GM18517 (cell line): ENCODE measurements around the gene ZBTB46.
"Not testable (repeated sequence)": the region's sequence is repeated elsewhere in the genome, so short reads cannot be mapped to it uniquely, and the experiment has no call there.

ENCODE experiments used
- ATAC-seq: cut with Tn5 transposase; IDR thresholded peaks from one replicate; pipeline ENCODE4 v1.9.1; 2021; ENCODE audit warnings: mild to moderate bottlenecking, moderate library complexity; ENCODE audit not compliant: unreplicated experiment

ZBTB46 gene

DNA sequence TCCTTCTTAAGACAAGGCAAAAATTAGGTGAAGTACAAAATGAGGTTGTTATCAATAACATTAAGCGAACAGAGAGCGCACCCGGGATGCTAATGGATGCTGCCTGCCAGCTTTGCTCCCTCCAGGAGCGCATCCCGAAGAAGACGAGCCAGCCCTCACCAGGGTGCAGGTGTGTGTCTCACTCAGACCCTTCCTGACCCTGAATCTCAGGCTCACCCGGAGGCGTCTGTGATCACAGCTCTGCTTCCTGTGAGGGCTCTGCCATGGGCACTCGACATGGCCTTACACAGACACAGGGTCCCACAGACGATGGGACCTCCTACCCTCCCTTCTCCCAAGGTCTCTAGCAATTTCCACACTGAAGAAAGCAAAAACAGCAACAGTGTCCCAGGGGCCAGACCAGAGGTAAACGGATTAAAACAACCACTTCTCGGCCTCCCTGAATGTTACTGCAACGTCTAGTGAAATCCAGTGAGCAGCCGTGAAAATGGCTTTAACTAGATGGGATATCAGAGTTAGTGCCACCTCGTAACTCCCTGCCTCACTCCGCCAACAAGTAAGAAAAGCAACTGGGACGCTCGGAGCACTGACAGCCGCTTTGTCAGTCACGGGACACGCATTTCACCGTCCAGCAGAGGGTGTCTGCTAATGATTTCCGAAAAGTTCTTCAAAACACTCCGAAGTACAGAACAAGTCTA, 11.7 kb downstream of the ZBTB46 start:
- no peak for ATAC-seq

- no peak for ATAC-seq
These were observed 15.3 kb downstream of the ZBTB46 start for GRCh38 chr20:63815615-63816253.

DNA sequence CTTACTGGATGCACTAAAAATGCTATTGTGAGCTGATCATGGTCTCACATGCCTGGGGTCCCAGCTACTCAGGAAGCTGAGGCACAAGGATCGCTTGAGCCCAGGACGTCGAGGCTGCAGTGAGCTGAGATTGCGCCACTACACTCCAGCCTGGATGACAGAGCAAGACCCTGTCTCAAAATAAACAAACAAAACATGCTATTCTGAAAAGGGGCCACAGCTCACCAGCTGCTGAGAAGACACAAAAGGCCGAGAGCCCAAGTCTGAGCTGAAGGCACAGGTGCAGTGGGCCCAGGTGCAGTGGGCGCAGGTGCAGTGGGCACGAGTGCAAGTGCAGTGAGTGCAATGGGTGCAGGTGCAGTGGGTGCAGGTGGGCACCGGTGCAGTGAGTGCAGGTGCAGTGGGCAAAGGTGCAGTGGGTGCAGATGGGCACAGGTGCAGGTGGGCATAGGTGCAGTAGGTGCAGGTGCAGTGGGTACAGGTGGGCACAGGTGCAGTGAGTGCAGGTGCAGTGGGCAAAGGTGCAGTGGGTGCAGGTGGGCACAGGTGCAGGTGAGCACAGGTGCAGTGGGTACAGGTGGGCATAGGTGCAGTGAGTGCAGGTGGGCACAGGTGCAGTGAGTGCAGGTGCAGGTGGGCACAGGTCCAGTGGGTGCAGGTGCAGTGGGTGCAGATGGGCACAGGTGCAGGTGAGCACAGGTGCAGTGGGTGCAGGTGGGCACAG, 16.0 kb downstream of the ZBTB46 start:
- ATAC-seq = no peak

DNA sequence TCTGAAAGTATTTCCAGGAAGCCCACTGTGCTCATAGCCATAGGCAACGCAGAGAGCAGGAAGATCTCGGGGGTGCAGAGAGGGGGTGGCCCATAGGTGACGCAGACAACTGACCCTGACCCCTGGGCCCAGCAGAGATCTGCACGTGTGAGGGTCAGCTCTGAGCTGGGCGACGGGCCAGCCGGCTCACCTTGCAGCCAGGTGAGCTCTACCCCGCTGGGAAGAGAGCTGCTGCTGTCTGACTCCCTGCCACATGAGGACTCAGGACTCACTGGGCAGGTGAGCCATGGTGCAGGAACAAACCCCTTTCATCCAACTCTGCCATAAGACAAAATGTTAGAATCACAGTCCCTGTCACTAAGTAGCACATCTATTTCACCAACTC, 19.6 kb downstream of the ZBTB46 start:
- ATAC-seq = no peak

DNA sequence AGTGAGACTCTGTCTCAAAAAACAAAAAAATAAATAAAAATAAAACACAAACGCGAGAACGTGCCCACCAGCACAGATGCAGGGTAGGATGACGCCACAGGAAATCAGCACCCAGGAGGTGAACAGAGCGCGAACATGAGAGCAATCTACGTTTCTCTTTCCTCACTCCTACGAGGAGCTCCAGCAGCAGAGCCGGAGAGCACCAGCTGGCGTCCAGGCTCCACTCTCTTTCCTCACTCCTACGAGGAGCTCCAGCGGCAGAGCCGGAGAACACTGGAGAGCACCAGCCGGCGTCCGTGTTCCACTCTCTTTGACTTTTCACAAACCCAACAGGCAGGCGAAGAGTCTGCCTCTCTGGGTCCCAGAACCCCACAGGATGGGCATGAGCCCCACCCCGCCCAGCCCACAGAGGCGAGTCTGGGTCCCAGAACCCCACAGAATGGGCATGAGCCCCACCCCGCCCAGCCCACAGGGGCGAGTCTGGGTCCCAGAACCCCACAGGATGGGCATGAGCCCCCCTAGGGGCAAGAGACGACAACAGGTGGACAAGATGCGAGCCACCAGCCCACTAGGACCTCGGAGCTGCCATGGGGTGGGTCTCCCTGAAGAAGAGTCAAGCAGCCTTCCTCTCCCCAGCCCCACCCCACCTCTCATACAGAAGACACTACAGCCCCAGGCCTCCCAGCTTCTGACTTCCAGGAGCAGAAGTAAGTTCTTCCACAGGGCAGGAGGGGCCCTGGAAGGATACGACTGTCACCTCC, 20.2 kb downstream of the ZBTB46 start:
- no peak for ATAC-seq

DNA sequence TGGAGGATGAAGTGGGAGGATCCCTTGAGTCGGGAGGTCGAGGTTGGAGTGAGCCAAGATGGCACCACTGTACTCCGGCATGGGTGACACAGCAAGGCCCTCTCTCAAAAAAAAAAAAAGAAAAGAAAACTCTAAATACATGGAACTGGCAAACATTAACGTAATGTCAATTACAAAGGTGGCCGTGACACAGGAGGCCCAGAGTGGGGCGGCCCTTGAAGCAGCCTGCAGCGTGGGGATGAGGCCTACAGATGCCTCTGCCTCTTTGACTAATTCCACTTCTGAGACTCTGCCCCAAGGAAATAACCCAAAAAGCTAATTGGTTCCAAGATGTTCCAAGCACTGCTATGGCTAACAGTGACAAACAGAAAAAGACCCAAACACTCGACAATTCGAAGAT, 21.2 kb downstream of the ZBTB46 start:
- no peak for ATAC-seq

GRCh38 chr20:63808964-63809674, 21.9 kb downstream of the ZBTB46 start:
- no peak for ATAC-seq

GRCh38 chr20:63808145-63808724, 22.8 kb downstream of the ZBTB46 start:
- no peak for ATAC-seq

GRCh38 chr20:63807654-63808053, 23.4 kb downstream of the ZBTB46 start:
- ATAC-seq = no peak

GRCh38 chr20:63804308-63804636, 26.8 kb downstream of the ZBTB46 start:
- no peak for ATAC-seq

GRCh38 chr20:63802469-63803240, 28.4 kb downstream of the ZBTB46 start:
- no peak for ATAC-seq

GRCh38 chr20:63801174-63801573, 29.9 kb downstream of the ZBTB46 start:
- not testable (repeated sequence) for ATAC-seq

- ATAC-seq = not testable (repeated sequence)
These were observed 30.7 kb downstream of the ZBTB46 start for GRCh38 chr20:63800411-63800810.

DNA sequence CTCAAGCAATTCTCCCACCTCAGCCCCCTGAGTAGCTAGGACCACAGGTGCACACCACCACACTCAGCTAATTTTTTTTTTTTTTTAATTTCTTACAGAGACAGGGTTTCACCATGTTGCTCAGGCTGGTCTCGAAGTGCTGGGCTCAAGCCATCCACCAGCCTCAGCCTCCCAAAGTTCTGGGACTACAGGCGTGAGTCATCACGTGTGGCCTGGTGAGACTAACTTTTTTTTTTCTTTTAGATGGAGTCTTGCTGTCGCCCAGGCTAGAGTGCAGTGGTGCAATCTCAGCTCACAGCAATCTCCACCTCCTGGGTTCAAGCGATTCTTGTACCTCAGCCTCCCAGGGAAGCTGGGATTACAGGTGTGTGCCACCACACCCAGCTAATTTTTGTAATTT, 31.9 kb downstream of the ZBTB46 start:
- ATAC-seq = not testable (repeated sequence)

- not testable (repeated sequence) for ATAC-seq
These were observed 33.9 kb downstream of the ZBTB46 start for GRCh38 chr20:63797175-63797574.

DNA sequence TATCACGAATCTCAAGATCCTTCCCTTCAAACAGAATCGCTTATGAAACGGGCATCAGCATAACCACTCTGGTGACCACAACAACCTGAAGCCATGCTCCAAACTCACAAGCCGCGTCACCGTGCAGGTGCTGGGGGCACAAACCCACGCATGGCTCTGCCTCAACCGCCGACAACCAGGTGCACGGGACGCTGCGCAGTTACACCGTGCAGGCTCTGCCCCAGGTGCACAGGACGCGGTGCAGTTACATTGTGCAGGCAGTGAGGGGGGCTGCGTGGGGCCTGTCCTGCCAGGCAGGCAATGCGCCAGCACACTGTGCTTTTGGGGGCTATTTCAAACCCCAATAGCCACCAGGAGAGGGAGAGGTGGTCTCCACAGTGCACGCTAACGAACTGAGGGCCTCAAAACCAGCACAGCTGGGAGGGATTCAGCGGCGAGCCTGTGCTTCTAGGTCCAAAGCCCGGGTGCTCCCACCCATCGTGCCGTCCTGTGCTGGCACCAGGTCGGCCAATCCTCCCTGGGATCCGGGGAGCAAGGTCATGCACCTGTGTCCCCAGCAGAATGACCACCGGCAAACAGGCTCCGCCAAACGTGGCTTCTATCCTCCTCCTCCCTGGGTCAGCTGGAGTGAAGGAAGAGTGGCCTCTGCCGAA, 35.8 kb downstream of the ZBTB46 start:
- no peak for ATAC-seq

DNA sequence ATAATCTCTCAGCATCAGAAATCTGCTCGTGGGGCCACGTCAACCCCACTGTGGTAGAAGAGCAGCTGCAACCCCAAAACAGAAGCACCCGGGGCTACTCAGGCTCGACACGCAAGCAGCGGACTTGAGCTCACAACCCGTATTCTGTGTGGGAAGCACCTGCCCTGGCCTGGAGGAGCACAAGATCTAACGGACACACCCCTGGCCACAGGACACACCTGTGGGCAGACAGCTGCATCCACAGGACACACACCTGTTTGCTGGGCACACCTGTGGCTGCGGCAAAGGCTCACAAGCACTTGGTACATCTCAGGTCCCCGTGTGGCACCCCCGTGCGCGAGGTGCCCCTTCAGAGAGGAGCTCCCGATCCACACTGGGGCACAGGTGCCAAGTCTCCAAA, 36.5 kb downstream of the ZBTB46 start:
- no peak for ATAC-seq

- ATAC-seq = no peak
These were observed 38.2 kb downstream of the ZBTB46 start for GRCh38 chr20:63792866-63793265.

DNA sequence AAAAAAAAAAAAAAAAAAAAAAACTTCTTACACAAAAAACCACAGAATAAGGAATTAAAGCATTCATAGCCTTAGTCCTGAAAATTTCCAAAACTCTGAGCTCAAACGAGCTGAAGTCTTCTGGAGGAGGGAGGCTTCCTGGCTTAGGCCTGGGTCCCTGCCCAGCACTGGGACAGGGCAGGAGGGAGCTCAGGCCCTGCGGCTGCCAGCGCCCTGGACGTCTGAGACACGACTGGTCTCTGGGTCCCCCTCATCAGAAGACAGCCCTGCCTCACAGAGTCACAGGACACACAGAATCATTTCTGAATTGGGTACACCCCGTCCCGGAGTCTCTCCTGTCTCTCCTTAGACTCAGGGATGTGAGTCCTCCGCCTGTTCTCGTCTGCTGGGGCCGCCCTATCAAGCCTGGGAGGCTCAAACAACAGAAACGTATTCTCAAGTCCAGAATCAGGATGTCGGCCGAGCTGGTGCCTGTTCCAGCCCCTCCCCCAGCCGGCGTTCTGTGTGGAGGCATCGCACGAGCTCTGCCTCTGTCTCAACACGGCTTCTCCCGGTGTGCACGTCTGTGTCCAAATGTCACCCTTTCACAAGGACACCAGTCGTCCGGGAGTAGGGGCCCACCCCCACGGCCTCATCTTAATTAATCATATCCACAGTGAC, 39.4 kb downstream of the ZBTB46 start:
- ATAC-seq = no peak
